ENCODE data around the gene ARHGAP10.
A peak's percentile ranks its signal among the peaks of the same experiment; 100 is the strongest.

Gene ARHGAP10

DNA sequence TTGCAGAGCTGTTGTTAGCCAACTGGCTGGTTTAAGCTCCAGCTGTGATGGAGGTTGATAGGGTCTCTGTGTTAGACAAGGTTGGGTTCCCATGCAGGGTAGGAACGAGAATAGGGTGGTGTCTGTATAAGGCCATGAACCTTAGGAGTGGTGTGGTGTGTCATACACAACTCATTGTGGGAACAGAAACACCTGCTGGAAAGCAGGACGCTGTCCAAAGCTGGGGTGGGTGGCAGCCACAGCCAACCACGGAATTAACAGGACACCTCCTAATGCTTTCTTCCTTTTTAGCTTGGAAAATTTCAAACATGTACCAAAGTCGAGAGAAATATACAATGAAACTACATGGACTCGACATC, 94.4 kb downstream of the ARHGAP10 start:
- Histone ChIP-seq H3K4me3 (no peak overlapping the region), H4K20me1 (no peaks in the 10 kb centered on the region), H3K4me2 (peak overlapping the region in 5 of 11 experiments; percentile 29 to 87 (median 65); a peak in 10 of 22 replicates), H3K36me3 (peaks cover 0 to 23% (median 10%) of the 10 kb centered on the region in 11 experiments; a peak in 11 of 22 replicates), H3K27me3 (no peaks in the 10 kb centered on the region), H3K9ac (peak overlapping the region in 1 of 11 experiments; percentile 29; a peak in 1 of 22 replicates), H3K4me1 (peaks cover 0 to 94% (median 46%) of the 10 kb centered on the region in 10 experiments; a peak in 15 of 20 replicates), H3K9me3 (replicated peaks in 1 of 11) (no peaks in the 10 kb centered on the region), H3K27ac (peak overlapping the region in 4 of 11 experiments; percentile 21 to 71 (median 44); a peak in 6 of 22 replicates)
- no peak for TF ChIP-seq Cebpa-rat (IDR thresholded peaks at IDR 0.05)

DNA sequence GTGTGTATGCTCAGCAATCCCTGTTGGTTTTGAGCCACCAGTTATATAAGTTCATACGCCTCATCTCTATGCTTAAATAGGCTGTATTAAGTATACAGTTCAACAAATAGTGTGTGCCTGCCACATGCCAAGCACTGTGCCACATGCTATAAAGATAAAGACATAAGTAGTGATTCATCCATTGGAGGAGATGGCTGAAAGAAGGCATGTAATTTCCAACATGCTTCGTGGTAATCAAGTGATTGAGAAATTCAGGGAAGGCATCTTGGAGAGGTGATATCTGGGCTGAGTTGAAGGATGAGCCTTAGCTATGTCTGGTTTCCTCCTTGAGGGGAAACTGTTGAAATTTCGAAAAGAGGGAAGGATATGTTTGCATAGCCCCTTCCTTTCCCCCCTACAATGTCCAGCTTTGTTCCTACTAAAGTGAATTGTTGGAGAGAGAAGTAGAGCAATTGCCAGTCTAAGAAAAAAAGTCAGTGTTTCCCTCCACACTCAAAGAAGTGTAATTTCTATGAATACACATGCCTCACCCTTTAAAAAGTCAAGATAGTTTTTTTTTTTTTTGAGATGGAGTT, 96.5 kb downstream of the ARHGAP10 start:
- peaks cover 7 to 14% (median 9%) of the 10 kb centered on the region in 11 experiments for H3K9me3 ChIP-seq (replicated peaks in 1 of 11)
- peak overlapping the region in 8 of 11 experiments; percentile 4 to 85 (median 66); a peak in 14 of 22 replicates for H3K4me2 ChIP-seq
- H3K9ac ChIP-seq = peak overlapping the region in 2 of 11 experiments; percentile 13 to 25; a peak in 3 of 22 replicates
- TF ChIP-seq Cebpa-rat (IDR thresholded peaks at IDR 0.05) = no peak
- H3K36me3 ChIP-seq = peaks cover 0 to 23% (median 12%) of the 10 kb centered on the region in 11 experiments; a peak in 19 of 22 replicates
- H3K4me1 ChIP-seq = peaks cover 0 to 93% (median 64%) of the 10 kb centered on the region in 10 experiments; a peak in 16 of 20 replicates
- 0 out of 20 replicates have a peak overlapping the region, but pooled peaks of 1 of the 10 experiments have one; percentile 1 for H3K4me3 ChIP-seq
- H4K20me1 ChIP-seq = no peaks in the 10 kb centered on the region
- H3K27me3 ChIP-seq = no peaks in the 10 kb centered on the region
- H3K27ac ChIP-seq = peak overlapping the region in 7 of 11 experiments; percentile 49 to 89 (median 72); a peak in 14 of 22 replicates

DNA sequence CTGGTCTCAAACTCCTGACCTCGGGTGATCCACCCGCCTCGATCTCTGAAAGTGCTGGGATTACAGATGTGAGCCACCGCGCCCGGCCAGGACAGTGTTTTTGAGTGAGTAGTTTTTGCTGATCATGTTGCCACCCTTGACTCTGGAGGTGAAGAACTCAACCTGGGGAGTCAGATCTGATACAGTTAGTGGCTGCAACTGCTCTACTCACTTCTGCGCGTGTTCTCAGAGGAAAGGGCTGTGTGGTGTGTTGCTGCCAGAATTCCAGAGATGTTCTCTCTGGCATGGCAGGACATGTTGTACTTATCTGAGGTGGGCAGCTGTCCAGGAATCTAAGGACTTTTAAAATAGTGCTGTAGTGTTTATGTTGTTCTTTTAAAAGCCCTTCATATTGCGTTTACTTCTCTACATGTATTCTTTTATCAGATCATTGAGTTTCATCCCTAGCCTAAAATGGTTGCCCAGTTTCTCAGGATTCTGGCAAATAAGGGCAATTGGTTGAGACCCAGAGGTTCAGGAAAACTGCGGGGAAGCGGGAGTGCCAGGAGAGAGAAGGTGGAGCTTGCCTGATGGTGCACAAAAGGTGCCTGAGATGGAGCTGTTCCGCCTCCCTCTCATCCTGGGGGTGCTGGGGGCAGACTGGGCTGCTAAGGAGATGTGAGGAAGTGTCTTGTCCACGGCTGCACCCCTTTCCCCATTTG, 97.7 kb downstream of the ARHGAP10 start:
- peak overlapping the region in 1 of 11 experiments; percentile 25; a peak in 3 of 22 replicates for H3K9ac ChIP-seq
- TF ChIP-seq Cebpa-rat (IDR thresholded peaks at IDR 0.05) = no peak
- H3K27ac ChIP-seq = peak overlapping the region in 8 of 11 experiments; percentile 23 to 89 (median 64); a peak in 15 of 22 replicates

DNA sequence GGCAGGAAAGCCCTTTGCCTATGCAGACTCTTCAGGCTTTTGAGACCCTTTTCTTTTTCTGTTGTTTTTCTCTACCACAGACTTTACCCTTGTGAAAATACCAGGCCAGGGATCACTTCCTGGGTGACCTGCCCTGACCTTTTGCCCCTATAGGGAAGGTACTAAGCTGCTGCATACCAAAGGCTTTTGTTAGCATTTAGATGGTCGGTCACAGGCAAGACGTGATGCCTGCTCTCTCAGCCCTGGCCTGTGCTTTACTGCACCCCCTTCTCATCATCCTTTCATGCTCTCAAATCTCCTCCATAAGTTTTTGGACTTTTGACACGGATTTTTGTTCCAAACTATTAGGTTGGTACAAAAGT, 98.2 kb downstream of the ARHGAP10 start:
- peaks cover 0 to 25% (median 7%) of the 10 kb centered on the region in 11 experiments; a peak in 13 of 22 replicates for H3K36me3 ChIP-seq
- H3K4me1 ChIP-seq = peaks cover 0 to 95% (median 64%) of the 10 kb centered on the region in 10 experiments; a peak in 16 of 20 replicates
- peaks cover 8 to 22% (median 10%) of the 10 kb centered on the region in 11 experiments for H3K9me3 ChIP-seq (replicated peaks in 1 of 11)
- 0 out of 22 replicates have a peak overlapping the region, but pooled peaks of 1 of the 11 experiments have one; percentile 25 for H3K9ac ChIP-seq
- no peaks in the 10 kb centered on the region for H4K20me1 ChIP-seq
- no peak overlapping the region for H3K4me3 ChIP-seq
- no peaks in the 10 kb centered on the region for H3K27me3 ChIP-seq
- H3K4me2 ChIP-seq = peak overlapping the region in 6 of 11 experiments; percentile 47 to 85 (median 68); a peak in 12 of 22 replicates
- peak overlapping the region in 8 of 11 experiments; percentile 49 to 89 (median 73); a peak in 15 of 22 replicates for H3K27ac ChIP-seq
- TF ChIP-seq Cebpa-rat (IDR thresholded peaks at IDR 0.05) = no peak

More for the DNA sequence above, 97.7 kb downstream of the ARHGAP10 start:
- H4K20me1 ChIP-seq = no peaks in the 10 kb centered on the region
- peaks cover 8 to 22% (median 10%) of the 10 kb centered on the region in 11 experiments for H3K9me3 ChIP-seq (replicated peaks in 1 of 11)
- peaks cover 0 to 99% (median 64%) of the 10 kb centered on the region in 10 experiments; a peak in 16 of 20 replicates for H3K4me1 ChIP-seq
- no peaks in the 10 kb centered on the region for H3K27me3 ChIP-seq
- H3K4me3 ChIP-seq = no peak overlapping the region
- H3K36me3 ChIP-seq = peaks cover 0 to 25% (median 9%) of the 10 kb centered on the region in 11 experiments; a peak in 14 of 22 replicates
- H3K4me2 ChIP-seq = peak overlapping the region in 6 of 11 experiments; percentile 47 to 85 (median 68); a peak in 12 of 22 replicates

DNA sequence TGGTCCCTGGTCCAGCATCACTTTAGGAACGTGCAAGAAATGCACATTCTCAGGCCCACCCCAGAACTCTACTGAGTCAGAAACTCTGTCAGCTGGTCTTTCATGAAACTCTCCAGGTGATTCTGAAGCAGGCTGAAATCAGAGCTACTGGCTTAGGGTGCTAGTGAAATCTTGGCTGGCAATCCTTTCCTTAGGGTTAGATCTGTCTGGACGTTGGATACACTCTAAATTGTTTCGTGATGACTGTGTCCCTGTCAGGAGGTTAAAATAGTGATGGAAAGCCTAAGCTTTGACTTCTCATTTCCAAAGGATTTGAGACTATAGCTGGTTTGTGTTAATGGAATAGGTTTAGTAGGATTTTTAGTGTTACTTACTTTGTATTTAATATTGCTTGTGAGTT, 99.1 kb downstream of the ARHGAP10 start:
- H3K27ac ChIP-seq = peak overlapping the region in 9 of 11 experiments; percentile 2 to 89 (median 72); a peak in 12 of 22 replicates
- peaks cover 8 to 22% (median 10%) of the 10 kb centered on the region in 11 experiments for H3K9me3 ChIP-seq (replicated peaks in 1 of 11)
- peak overlapping the region in 3 of 11 experiments; percentile 27 to 70 (median 69); a peak in 3 of 22 replicates for H3K9ac ChIP-seq
- H4K20me1 ChIP-seq = no peaks in the 10 kb centered on the region
- H3K36me3 ChIP-seq = peaks cover 0 to 20% (median 7%) of the 10 kb centered on the region in 11 experiments; a peak in 13 of 22 replicates
- peaks cover 0 to 89% (median 61%) of the 10 kb centered on the region in 10 experiments; a peak in 16 of 20 replicates for H3K4me1 ChIP-seq
- no peak for TF ChIP-seq Cebpa-rat (IDR thresholded peaks at IDR 0.05)
- H3K27me3 ChIP-seq = no peaks in the 10 kb centered on the region
- H3K4me3 ChIP-seq = no peak overlapping the region
- H3K4me2 ChIP-seq = peak overlapping the region in 6 of 11 experiments; percentile 47 to 85 (median 70); a peak in 11 of 22 replicates

DNA sequence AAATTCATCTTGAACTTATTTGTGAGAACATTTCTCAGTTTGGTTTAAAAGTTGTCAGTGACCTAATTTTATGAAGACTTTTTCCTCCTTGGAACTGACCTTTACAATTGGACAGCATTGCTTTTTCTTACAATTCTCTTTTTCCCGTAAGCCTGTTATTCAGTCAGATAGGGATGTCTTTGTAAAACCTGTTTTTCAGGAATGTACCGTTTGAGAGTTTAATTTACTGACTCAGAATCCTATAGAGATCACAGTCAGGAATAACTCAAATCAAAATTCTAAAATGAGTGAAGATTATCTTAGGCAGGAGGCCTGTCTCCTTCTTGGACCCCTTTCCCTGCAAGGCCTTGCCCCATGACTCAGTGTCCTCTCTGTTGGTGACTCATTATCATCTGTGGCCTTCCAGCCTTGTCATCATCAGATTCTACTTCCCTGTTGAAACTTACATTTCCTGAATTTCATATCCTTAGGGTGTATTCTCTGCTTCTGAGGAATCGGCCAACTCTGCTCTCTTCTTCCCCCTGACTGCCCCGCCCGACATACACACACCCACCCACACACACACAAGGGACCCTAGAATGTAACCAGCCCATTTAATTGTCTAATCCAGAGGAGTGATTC, 99.8 kb downstream of the ARHGAP10 start:
- no peak for TF ChIP-seq Cebpa-rat (IDR thresholded peaks at IDR 0.05)
- peaks cover 8 to 22% (median 10%) of the 10 kb centered on the region in 11 experiments for H3K9me3 ChIP-seq (replicated peaks in 1 of 11)
- H3K4me3 ChIP-seq = 0 out of 20 replicates have a peak overlapping the region, but pooled peaks of 1 of the 10 experiments have one; percentile 22
- H3K27me3 ChIP-seq = no peaks in the 10 kb centered on the region
- peaks cover 0 to 82% (median 58%) of the 10 kb centered on the region in 10 experiments; a peak in 16 of 20 replicates for H3K4me1 ChIP-seq
- H3K9ac ChIP-seq = peak overlapping the region in 6 of 11 experiments; percentile 25 to 70 (median 51); a peak in 10 of 22 replicates
- H3K4me2 ChIP-seq = peak overlapping the region in 9 of 11 experiments; percentile 5 to 85 (median 68); a peak in 15 of 22 replicates
- no peaks in the 10 kb centered on the region for H4K20me1 ChIP-seq
- peaks cover 0 to 16% (median 7%) of the 10 kb centered on the region in 11 experiments; a peak in 13 of 22 replicates for H3K36me3 ChIP-seq
- peak overlapping the region in 10 of 11 experiments; percentile 4 to 89 (median 68); a peak in 18 of 22 replicates for H3K27ac ChIP-seq

DNA sequence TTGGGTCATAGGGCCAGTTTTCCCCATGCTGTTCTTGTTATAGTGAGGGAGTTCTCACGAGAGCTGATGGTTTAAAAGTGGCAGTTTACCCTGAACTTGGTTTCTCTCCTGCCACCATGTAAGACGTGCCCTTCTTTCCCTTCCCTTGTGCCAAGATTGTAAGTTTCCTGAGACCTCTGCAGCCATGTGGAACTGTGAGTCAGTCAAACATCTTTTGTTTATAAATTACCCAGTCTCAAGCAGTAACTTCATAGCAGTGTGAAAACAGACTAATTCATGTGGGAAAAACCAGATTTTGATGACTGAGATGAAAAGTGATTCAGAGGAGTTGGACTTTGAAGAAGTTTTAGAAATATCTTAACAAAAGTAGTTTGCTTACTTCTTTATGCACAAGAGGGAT, 101.4 kb downstream of the ARHGAP10 start:
- Histone ChIP-seq H3K27ac (peak overlapping the region in 5 of 11 experiments; percentile 38 to 89 (median 76); a peak in 8 of 22 replicates), H3K4me1 (peaks cover 0 to 66% (median 49%) of the 10 kb centered on the region in 10 experiments; a peak in 16 of 20 replicates), H4K20me1 (no peaks in the 10 kb centered on the region), H3K9me3 (replicated peaks in 1 of 11) (peaks cover 8 to 22% (median 10%) of the 10 kb centered on the region in 11 experiments), H3K9ac (no peak overlapping the region), H3K4me2 (peak overlapping the region in 4 of 11 experiments; percentile 47 to 85 (median 72); a peak in 7 of 22 replicates), H3K4me3 (peak overlapping the region in 1 of 10 experiments; percentile 6; a peak in 2 of 20 replicates), H3K27me3 (no peaks in the 10 kb centered on the region), H3K36me3 (peaks cover 0 to 16% (median 7%) of the 10 kb centered on the region in 11 experiments; a peak in 14 of 22 replicates)
- TF ChIP-seq Cebpa-rat (IDR thresholded peaks at IDR 0.05) = no peak

DNA sequence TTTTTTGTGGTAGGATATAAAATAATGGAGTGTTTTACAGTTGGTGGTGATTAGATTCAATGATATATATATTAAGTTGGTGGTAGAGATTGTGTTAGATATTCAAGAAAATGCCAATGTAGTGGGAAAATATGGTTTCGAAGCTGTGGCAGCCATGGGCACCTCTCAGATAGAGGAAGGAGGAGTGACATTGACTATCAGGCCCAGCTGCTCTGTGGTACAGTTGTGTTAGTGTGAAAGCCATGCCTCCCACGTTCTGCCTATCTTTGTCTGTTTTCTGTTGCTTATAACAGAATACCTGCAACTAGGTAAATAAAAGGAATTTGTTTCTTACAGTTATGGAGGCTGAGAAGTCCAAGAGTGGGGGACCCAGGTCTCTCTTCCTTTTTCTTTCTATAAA, 101.9 kb downstream of the ARHGAP10 start:
- Histone ChIP-seq H3K4me2 (peak overlapping the region in 2 of 11 experiments; percentile 21 to 26; a peak in 2 of 22 replicates), H3K4me3 (no peak overlapping the region), H3K9ac (no peak overlapping the region), H3K27ac (peak overlapping the region in 1 of 11 experiments; percentile 14; a peak in 2 of 22 replicates), H3K9me3 (replicated peaks in 1 of 11) (peaks cover 8 to 22% (median 10%) of the 10 kb centered on the region in 11 experiments), H4K20me1 (no peaks in the 10 kb centered on the region), H3K36me3 (peaks cover 0 to 16% (median 7%) of the 10 kb centered on the region in 11 experiments; a peak in 14 of 22 replicates), H3K27me3 (no peaks in the 10 kb centered on the region), H3K4me1 (peaks cover 0 to 61% (median 44%) of the 10 kb centered on the region in 10 experiments; a peak in 16 of 20 replicates)
- TF ChIP-seq Cebpa-rat (IDR thresholded peaks at IDR 0.05) = no peak

Data from BLaER1 treated with 17β-estradiol and CSF1 and Interleukin-3, amounts not matched to agents 10 nM and 100 nM (cell line).